Liver (tissue), 3 donors: ENCODE data around the gene CAT.

ENCODE experiments used
- ATF3 ChIP-seq: IDR thresholded peaks from 2 replicates; pipeline ENCODE4 v1.6.1; 2016; ENCODE audit warnings: antibody characterized with exemption
- FOXA1 ChIP-seq: IDR thresholded peaks from 2 replicates; pipeline ENCODE4 v1.6.1; 2016; ENCODE audit warnings: antibody characterized with exemption
- GABPA ChIP-seq, 2 donors: IDR thresholded peaks in 1 of 2; conservative IDR thresholded peaks in 1 of 2; 2 replicates each; pipeline ENCODE4 v1.6.1; 2016; ENCODE audit warnings: antibody characterized with exemption in 2 of 2, mild to moderate bottlenecking in 1 of 2, moderate library complexity in 1 of 2
- HNF4G ChIP-seq: IDR thresholded peaks from 2 replicates; pipeline ENCODE4 v1.6.1; 2016; ENCODE audit warnings: antibody characterized with exemption
- JUND ChIP-seq, 2 donors: IDR thresholded peaks; 2 replicates each; pipeline ENCODE4 v1.6.1; 2016; ENCODE audit warnings: antibody characterized with exemption in 2 of 2
- REST ChIP-seq: IDR thresholded peaks from 2 replicates; pipeline ENCODE4 v1.6.1; 2016; ENCODE audit warnings: antibody characterized with exemption, mild to moderate bottlenecking
- TAF1 ChIP-seq: conservative IDR thresholded peaks from 2 replicates; pipeline ENCODE4 v1.6.1; 2016; ENCODE audit warnings: antibody characterized with exemption, mild to moderate bottlenecking
- ZBTB33 ChIP-seq: IDR thresholded peaks from 2 replicates; pipeline ENCODE4 v1.6.1; 2016; ENCODE audit warnings: antibody characterized with exemption
- TF ChIP-seq, protein P1 (sequence below): fragments of 150-350 bp; IDR thresholded peaks from 2 replicates; pipeline ENCODE4 v1.5.1; 2017; ENCODE audit warnings: improper control_type of control experiment, low read depth, low read length; ENCODE audit not compliant: missing input control
- TF ChIP-seq, protein P2 (sequence below): IDR thresholded peaks from 2 replicates; pipeline ENCODE4 v1.6.1; 2016; ENCODE audit warnings: antibody characterized with exemption
- donor health status: healthy.
- donor health status: healthy.

GRCh38 chr11:34481307-34481706, 42.6 kb downstream of the CAT start:
- TF ChIP-seq, protein P1, sequence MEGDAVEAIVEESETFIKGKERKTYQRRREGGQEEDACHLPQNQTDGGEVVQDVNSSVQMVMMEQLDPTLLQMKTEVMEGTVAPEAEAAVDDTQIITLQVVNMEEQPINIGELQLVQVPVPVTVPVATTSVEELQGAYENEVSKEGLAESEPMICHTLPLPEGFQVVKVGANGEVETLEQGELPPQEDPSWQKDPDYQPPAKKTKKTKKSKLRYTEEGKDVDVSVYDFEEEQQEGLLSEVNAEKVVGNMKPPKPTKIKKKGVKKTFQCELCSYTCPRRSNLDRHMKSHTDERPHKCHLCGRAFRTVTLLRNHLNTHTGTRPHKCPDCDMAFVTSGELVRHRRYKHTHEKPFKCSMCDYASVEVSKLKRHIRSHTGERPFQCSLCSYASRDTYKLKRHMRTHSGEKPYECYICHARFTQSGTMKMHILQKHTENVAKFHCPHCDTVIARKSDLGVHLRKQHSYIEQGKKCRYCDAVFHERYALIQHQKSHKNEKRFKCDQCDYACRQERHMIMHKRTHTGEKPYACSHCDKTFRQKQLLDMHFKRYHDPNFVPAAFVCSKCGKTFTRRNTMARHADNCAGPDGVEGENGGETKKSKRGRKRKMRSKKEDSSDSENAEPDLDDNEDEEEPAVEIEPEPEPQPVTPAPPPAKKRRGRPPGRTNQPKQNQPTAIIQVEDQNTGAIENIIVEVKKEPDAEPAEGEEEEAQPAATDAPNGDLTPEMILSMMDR = no peak
- no peak for TF ChIP-seq REST
- no peak for TF ChIP-seq GABPA (IDR thresholded peaks at IDR 0.05 in 1 of 2, conservative IDR thresholded peaks at IDR 0.05 in 1 of 2)
- no peak for TF ChIP-seq ZBTB33
- TF ChIP-seq, protein P2, sequence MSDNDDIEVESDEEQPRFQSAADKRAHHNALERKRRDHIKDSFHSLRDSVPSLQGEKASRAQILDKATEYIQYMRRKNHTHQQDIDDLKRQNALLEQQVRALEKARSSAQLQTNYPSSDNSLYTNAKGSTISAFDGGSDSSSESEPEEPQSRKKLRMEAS = no peak
- TF ChIP-seq FOXA1 = no peak
- no peak for TF ChIP-seq HNF4G
- no peak for TF ChIP-seq TAF1
- TF ChIP-seq JUND (IDR thresholded peaks at IDR 0.05) = no peak
- no peak for TF ChIP-seq ATF3
